CMK (cell line): ENCODE data around the gene TTC33.
"Not testable (repeated sequence)": the region's sequence is repeated elsewhere in the genome, so short reads cannot be mapped to it uniquely, and the experiment has no call there.

Source experiments
- DNase-seq: peaks from one replicate; pipeline ENCODE4 v3.0.0-alpha.2; 2010; ENCODE audit warnings: low read depth

Gene TTC33, protein sequence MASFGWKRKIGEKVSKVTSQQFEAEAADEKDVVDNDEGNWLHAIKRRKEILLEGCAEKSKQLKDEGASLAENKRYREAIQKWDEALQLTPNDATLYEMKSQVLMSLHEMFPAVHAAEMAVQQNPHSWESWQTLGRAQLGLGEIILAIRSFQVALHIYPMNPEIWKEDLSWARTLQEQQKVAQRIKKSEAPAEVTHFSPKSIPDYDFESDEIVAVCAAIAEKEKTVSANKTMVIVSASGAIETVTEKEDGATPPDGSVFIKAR

GRCh38 chr5:40755407-40756365 is at the start of gene TTC33:
Gene TTC33 (minus strand): TSS chr5:40755961. CDS start chr5:40747018, 8,943 bp downstream.
- peak; percentile 72 for DNase-seq

DNA sequence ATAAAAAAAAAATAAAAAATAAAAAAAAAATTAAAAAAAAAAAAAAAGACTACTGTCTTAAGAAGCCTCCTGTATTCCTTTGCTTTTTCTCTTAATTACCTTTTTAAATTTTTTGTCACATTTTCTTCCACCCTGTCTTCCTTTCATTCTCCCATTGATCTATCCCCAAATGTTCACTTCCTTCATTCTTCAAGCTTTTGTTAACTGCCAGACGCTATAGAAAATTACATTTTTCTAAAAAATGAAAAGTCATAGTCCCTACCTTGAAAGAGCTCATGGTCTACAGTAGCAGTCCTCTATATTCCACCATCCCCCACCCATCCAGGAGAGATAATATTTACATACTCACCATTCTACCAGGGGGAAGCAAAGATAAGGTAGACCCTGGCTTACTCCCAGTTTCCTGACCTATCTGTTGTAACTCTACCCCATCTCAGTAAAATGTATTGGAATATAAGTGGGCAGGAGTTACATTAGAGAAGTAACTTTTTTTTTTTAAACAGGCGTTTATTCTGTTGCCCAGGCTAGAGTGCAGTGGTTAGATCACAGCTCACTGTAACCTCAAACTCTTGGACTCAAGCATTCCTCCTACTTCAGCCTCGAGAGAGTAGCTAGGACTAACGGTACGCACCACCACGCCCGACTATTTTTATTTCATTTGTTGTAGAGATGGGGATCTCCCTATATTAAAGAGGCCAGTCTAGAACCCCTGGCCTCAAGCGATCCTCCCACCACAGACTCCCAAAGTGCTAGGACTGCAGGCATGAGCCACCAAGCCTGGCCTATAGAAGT is 46.2 kb upstream of the TTC33 start:
- DNase-seq = peak; percentile 78

DNA sequence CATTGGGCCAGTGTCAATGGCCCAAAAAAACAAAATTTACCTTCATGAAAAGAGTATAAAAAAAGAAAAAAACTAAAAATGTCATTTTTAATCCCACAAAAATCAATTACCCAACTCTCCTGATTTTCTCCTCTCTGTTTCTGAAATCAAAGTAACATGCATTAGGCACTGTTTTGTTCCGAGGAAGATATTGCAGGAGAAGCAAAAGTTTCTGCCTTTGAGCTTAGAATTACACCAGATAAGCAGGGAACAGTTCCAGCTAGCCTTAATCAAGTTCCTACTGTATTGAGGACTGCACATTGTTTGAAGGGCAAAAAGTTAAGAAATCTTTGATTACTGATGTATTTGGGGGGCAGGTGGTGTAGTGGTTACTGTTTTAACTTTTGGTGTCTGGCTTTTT is 43.5 kb upstream of the TTC33 start:
- DNase-seq = no peak

DNA sequence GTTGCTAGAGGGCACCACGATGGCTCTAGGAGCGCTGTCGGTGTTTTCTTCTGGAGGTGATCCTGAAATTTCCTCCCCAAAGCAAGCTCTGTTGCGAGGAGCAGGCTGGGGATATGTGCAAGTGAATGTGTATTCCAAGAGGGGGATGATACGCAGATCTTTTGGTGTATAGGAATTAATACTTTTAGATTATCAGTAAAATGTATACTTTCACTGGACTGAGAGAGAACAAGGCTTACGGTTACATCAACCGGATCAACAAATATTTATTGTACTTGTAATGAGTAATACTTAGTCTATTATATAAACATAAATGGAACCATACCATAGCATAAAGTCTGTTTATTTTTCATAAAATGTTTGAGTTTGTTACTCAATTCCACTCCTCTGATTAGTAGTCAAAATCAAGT is 43.0 kb upstream of the TTC33 start:
- no peak for DNase-seq

DNA sequence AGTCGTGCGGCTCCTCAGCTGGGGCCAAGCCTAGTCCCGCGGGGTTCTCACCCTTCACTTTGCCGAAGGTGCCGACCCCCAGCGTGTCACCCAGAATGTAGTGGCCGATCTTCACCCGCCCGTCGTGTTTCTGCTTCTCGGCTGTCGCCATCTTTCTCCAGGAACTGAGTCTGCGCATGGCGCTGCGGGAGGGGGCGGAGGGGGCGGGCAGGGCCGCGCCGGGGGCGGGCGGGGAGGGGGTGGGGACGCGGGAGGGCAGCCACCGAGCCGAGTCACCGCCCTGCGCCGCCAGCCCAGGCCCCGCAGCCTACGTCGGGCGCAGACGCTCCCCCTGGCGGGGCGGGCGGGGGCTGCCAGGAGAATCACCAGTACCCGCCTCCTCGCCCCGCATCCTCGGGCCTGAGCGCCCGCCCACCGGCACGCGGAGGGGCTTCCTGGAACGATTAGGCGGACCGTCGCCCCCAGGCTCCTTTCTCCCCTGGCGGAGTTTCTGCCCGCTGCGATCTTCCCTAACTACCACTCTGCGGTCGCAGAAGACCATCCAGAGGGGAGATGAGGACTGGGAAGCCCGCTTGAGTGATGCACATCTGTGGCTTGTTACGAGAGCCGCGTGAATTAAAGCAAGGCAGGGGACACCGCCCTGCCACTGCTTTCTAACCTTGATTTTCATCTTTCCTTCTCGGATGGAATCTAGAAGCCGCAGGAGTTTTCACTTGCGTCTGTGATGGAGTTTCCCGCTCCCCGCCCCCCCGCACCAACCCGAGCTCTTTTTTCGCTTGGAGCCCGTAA is 42.4 kb upstream of the TTC33 start, which contains the start of gene PRKAA1:
TSS of gene PRKAA1 (minus strand) at position 363 of the 789 bp plus-strand sequence. CDS start at position 178, 185 bp downstream.
- DNase-seq = peak; percentile 85

- peak; percentile 60 for DNase-seq
Observed at GRCh38 chr5:40797273-40798011, 41.7 kb upstream of the TTC33 start.

GRCh38 chr5:40796487-40796889 is 40.7 kb upstream of the TTC33 start:
- no peak for DNase-seq

GRCh38 chr5:40794877-40795276 is 39.1 kb upstream of the TTC33 start:
- not testable (repeated sequence) for DNase-seq

- DNase-seq = not testable (repeated sequence)
Observed at GRCh38 chr5:40794340-40794739, 38.6 kb upstream of the TTC33 start.

DNA sequence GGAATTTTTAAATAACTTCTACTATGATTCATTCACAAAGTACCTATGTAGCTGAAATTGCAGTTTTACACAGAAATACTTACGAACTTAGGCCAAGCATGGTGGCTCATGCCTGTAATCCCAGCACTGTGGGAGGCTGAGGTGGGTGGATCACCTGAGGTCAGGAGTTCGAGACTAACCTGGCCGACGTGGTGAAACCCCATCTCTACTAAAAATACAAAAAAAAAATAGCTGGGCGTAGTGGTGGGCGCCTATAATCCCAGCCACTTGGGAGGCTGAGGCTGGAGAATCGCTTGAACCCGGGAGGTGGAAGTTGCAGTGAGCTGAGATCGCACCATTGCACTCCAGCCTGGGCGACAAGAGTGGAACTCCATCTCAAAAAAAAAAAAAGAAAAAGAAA is 36.9 kb upstream of the TTC33 start:
- DNase-seq = not testable (repeated sequence)

- DNase-seq = no peak
Observed at GRCh38 chr5:40791715-40792139, 36.0 kb upstream of the TTC33 start.

GRCh38 chr5:40790947-40791593 is 35.3 kb upstream of the TTC33 start:
- no peak for DNase-seq

DNA sequence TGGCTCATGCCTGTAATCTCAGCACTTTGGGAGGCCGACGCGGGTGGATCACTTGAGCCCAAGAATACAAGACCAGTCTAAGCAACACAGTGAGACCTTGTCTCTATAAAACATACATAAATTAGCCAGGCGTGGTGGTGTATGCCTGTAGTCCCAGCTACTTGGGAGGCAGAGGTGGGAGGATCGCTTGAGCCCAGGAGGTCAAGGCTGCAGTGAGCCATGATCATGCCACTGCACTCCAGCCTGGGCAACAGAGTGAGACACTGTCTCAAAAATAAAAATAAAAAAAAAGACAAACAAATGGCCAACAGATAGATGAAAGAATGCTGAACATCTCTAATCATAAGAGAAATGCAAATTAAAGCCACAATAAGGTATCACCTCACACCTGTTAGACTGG is 33.2 kb upstream of the TTC33 start:
- not testable (repeated sequence) for DNase-seq

DNA sequence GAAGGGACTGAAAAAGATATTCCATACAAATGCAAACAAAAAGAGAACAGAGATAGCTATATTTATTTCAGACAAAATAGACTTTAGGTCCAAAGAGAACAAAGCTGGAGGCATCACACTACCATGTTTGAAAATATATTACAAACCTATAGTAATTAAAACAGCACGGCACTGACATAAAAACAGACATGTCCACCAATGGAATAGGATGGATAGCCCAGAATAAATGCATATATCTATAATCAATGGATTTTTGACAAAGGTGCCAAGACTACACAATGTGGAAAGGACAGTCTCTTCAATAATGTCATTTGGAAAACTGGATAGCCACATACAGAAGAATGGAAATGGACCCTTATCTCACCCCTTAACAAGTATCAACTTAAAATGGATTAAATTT is 32.2 kb upstream of the TTC33 start:
- no peak for DNase-seq

GRCh38 chr5:40786664-40787063 is 30.9 kb upstream of the TTC33 start:
- not testable (repeated sequence) for DNase-seq

DNA sequence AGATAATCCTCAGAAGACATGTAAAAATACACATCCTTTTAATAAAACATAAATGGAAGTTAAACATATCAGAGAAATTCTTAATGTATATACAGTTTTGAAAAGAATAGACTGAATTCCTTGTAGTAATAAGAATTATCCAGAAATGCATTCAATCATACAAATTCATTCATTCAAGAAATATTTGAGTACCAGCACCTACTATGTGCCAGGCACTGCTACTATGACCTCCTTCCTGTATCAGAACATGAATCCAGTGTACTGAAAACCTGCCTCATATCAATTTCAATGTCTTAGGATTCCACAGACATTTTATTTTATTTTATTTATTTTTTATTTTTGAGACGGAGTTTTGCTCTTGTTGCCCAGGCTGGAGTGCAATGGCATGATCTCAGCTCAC is 29.2 kb upstream of the TTC33 start:
- no peak for DNase-seq

DNA sequence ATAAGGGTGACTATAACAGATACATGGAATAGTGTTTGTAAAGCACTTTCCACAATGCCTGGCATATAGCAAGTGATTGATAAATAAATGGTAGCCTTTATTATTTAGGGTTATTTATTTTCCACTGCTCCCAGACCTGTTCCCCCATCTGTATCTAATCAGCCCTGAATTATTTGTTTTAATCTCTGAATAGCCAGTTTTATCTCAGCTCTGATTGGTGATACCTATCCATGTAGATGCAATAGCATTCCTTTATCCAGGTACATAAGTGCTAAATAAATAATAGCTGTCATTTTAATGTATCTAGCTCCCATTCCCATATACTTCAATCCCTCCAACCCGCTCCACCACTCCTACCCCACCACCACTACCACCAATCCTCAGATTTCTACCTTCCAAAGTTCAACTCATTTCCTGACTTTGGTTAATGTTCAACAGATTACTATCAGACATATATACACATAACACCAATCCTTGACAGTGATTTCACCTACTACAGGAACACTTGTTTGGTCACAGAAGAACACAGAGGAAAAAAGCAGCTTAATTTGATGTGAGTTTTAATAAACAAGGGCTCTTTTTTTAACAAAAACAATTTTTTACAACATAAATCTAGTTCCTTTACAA is 28.4 kb upstream of the TTC33 start:
- DNase-seq = no peak

DNA sequence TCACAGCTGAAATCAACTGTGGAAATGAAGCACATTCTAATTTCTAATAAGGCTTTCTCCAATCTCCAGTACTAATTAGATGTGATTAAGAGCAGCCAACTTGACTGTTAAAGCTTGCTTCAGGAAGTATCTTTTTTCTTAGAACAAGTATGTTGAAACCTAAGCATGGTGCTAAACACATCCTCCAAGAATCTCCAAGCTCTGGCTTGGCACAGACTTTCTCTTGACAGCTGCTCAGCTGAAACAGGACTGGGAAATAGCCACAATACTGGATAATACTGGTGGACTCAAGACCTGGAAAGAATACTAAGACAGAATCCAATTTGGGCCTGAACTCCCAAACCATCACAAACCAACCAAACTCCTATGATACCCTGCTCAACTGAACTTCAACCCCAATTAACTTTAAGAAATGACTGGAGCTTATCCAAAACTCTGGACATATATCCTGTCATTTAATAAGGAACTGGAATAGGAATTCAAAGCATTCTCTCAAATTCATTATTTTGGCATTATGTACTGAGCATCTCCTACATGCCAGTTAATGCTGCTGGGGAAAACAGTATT is 26.2 kb upstream of the TTC33 start:
- DNase-seq = no peak

DNA sequence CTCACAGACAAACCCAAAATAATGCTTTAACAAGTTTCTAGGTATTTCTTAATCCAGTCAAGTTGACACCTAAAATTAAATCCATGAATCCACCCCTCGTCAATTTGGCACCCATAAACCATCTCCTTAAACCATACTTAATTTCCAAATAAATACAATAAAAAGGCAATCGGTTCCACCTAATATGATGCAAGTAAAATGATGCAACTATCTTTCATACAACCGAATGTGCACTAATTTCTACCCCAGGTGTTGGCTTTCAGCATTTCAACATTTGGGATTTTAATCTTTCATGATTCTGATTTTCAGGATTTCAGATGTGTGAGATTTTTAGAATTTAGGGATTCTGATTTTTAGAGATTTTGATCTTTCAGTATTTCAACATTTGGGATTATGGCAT is 25.1 kb upstream of the TTC33 start:
- DNase-seq = no peak
